NCI-H1930 (cell line): ENCODE data around the gene RIBC2.

Experiments
- DNase-seq, 2 experiments: peaks; one replicate each; lab custom pipeline; 2025; lab: John Stamatoyannopoulos, UW

Gene RIBC2

DNA sequence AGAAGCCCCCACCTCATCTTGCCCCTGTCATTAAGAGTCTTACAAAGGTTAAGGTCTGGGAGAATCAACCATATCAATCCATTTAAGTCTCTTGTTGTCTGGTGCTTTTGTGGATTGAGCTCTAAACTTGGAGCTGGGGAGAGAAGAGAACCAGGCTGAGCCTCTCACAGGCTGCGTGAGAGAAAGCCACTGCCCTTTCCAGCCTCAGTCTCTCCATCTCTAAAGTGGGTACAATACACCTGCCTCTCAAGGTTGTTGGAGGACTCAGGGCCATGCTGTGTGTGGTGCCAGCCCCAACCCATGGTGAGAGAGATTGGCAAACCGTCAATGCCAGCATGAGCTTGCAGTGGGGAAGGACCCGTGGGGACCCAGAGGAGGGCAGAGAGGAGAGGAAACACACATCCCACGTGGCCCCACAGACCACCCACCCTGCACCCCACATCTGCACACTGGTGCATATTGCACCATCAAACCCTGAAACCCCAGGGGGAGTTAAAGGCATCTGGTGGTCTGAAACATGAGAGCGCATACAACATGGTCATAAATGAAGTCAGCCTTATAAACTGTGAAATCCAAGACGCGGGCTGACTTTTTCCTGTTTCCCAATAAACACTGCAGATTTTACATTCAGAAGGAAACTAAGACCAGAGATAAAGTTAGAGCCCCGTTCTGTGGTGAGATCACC is 61.7 kb downstream of the RIBC2 start:
- DNase-seq: no peak

DNA sequence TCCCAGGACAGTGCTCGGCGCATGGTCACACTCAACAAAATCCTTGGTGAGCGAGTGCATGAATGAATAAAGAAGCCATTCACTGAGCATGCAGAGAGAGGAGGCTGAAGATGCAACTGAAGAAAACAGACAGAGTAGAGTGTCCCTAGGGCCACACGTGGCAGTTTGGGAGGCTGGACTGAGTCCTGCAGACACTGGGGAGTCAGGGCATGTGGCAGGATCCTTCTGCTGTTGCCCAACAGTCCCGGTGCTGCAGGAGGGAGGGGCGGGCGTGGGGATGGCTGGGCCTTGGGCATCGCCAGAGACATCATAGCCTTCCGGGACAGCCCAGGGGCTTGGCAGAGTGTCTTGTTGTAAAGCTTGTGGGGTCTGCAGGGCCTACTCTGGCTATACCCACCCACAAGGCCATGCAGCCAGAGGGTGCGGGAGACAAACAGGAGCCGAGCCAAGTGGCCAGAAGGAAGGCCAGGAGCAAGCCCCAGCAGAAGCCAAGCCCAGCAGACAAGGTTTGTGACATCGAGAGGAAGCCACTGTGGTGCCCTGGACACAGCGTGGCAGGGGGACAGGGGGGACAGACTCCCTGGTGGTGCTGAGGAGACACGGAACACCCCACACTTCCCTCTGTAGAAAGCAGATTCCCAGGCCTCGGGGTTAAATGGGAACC is 62.5 kb downstream of the RIBC2 start:
- no peak for DNase-seq

DNA sequence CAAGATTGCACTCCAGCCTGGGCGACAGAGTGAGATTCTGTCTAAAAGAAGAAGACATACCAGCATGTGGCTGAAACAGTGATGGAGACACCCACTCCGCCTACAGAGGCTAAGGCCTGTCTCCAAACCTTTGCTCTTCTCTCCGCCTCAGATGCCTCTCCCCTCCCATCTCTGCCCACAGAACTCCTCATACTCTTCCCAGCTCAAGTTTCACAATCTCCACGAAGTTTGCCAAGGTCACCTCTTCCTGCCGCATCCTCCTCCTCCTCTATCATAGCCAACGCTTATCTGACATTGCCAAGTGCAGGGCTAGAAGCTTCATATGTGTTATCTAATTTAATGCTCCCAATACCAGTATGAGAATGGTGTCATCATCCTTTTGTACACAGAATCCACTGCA is 63.3 kb downstream of the RIBC2 start:
- DNase-seq: no peak

DNA sequence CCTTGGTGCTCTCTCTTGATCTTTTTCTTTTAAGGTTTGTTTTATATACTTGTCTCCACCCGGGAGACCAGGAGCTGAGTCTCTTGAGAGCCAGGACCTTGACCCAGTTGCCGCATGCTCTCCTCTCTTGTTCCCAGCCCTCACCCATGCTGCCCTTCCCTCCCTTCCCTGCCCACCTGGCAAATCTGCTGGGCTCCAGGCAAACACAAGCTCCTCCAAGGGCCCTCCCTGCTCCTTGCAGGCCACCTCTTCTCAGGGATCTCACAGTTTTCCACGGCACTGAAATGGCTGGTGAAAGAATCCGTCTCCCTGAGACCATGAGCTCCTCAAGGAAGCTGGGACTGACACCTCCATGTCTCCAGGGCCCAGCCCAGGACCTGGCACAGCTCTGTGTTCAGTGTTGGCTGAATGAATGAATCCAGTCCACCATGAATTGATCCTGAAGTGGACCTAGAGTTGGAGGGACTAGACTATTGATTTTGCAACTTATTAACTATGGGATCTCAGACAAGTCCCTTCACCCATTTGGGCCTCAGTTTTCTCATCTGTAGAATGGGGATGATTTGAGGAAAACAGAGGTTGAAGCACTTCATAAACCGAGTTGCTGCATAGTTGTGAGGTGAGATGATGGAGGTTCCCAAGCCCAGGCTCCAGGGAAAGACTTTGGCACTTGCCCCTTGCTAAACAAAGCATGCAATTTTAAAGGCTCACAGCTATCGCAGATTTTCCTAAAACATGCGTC is 64.0 kb downstream of the RIBC2 start:
- no peak for DNase-seq

DNA sequence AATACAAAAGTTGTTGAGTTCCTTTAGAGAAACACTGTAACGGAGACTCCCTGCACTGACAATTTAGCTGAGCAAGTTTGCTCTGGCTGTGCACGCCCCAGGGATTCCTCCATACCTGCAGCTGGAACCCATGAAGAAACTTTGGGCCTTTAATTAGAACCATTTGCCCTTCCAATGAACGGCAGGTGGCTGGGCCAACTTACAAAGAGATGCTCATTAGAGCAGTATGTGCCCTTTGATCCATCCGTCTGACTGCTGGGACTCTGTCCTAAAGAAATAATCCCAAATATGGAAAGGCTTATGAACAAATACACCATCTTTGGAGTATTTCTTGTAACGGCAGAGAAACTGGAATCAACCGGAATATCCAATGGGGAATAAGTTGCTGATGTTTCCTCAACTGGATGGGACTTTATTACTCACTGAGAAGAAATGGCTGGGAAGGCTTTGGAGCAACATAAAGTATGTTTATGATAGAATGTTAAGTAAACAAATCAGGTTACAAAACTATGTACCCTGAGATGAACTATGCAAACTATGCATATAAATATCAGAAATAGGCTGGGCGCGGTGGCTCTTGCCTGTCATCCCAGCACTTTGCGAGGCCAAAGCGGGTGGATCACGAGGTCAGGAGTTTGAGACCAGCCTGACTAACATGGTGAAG is 64.7 kb downstream of the RIBC2 start:
- no peak for DNase-seq

DNA sequence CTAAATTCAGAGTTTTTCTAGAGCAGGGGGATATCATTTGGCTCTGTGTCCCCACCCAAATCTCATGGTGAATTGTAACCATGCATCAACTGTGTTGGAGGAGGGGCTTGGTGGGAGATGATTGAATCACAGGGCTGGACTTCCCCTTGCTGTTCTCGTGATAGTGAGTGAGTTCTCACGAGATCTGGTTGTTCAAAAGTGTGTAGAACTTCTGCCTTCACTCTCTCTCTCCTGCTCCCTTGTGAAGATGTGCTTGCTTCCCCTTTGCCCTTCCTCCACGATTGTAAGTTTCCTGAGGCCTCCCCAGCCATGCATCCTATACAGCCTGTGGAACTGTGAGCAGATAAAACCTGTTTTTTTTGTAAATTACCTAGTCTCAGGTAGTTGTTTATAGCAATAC is 67.2 kb downstream of the RIBC2 start:
- DNase-seq: no peak

DNA sequence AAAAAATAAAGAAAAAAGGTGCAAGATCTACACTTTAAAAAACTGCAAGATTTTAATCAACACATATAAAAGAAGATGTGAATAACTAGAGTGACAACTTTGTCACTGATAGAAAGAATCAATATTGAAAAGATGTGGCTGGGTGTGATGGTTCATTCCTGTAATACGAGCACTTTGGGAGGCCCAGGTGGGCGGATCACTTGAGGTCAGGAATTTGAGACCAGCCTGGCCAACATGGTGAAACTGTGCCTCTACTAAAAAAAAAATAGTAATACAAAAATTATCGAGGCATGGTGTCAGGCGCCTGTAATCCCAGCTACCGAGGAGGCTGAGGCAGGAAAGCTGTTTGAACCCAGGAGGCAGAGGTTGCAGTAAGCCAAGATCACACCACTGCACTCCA is 68.2 kb downstream of the RIBC2 start:
- no peak for DNase-seq
